SIG-M5 treated with dmso at 0.1 percent for 504 hours (cell line): ENCODE data around the gene LRRC37B.
"Not testable (repeated sequence)": the region's sequence is repeated elsewhere in the genome, so short reads cannot be mapped to it uniquely, and the experiment has no call there.

Source experiments
- DNase-seq: peaks from one replicate; lab custom pipeline; 2025; ENCODE audit not compliant: unreplicated experiment; lab: John Stamatoyannopoulos, UW

Gene LRRC37B

DNA sequence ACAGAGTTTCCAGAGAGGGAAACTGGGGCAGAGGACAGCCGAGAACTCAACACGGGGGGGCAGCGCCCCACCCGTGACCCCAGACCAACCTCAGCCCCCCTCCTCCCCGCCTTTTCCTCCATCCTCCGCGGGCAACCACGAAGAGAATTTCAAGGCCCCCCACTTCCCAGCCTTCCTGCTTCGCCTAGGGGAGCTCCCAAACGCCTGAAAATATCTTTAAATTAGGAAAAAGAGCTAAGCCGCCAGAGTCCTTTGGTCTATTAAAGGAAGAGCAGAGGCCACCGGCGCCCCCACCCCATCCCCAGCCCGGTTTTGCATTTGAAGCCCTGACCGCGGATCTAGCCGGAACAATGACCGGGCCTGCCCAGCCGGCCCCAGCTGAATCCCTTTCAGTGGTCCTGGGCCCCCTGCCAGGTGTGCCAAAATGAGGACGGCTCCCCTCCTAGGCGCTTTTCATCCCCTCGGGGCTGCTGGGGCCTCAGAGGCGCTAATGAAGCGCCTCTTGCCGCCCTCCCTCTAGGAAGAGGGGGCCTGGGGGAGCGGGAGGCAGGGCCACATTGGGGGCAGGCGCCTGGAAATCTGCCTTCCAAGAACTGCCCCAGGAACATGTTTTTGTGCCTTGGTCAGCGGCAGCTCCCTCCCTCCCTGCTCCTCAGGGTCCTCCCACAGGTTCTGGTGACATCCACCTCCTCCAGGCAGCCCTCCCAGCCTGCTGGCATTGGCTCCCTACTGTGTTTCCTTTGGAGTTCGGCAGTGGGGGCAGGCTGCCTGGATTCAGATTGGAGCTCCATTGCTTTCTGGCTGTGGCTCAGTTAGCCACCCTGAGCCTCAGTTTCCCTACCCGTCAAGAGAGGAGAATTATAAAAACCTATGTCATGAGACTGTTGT is 78.0 kb downstream of the LRRC37B start:
- not testable (repeated sequence) for DNase-seq

DNA sequence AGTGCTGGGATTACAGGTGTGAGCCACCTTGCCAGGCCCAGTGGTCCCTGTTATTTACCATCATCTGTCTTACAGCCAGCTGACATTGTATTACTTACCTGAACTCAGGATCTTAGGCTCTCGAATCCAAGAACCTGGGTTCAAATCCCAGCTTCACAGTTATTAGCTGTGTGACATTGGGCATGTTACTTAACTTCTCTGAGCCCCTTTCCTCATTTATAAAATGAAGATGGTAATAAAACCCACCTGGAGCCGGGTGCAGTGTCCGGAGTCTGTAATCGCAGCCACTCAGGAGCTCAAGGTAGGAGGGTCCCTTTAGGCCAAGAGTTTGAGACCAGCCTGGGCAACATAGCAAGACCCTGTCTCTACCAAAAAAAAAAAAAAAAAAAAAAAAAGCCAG is 79.7 kb downstream of the LRRC37B start:
- not testable (repeated sequence) for DNase-seq

DNA sequence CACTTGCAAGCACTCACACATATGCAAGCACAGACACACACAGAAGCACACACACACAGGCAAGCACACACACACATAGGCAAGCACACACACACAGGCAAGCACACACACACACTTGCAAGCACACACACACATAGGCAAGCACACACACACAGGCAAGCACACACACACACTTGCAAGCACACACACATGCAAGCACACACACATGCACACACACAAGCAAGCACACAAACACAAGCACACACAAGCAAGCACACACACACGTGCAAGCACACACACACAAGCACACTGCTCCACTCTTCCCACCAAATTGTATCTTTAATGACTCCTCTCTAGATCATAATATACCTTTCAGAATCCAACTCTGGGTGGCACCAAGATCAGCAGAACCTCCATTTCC is 84.9 kb downstream of the LRRC37B start:
- not testable (repeated sequence) for DNase-seq

DNA sequence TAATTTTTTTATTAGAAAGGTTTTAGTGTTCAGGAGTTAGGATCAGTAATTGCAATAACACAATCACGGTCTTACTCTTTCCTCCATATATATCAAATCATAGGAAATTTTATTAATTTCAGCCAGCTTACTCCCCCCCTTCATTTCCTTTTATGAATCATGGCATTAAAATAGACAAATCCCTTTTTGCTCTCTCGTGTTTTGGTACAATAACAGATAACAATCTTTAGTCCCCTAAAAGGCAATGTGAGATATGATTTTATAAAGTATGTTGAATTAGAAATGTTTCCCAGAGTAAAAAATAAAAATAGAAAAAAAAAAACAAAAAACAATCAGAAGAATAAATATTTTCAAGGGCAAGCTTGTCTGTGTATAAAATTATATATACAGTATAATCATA is 92.5 kb downstream of the LRRC37B start:
- DNase-seq: no peak

DNA sequence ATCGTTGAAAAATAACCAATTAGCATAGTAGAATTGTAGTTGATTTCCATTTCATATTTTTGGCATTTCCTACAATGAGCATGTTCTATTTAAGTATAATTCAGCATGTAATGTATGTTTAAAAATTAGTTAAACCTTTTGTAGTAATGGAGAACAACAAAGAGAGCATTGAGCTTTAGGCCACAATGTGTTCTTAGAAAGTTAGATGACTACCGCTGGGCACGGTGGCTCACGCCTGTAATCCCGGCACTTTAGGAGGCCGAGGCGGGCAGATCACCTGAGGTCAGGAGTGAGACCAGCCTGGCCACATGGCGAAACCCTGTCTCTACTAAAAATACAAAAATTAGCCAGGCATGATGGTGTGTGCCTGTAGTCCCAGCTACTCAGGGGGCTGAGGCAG is 93.1 kb downstream of the LRRC37B start:
- not testable (repeated sequence) for DNase-seq

DNA sequence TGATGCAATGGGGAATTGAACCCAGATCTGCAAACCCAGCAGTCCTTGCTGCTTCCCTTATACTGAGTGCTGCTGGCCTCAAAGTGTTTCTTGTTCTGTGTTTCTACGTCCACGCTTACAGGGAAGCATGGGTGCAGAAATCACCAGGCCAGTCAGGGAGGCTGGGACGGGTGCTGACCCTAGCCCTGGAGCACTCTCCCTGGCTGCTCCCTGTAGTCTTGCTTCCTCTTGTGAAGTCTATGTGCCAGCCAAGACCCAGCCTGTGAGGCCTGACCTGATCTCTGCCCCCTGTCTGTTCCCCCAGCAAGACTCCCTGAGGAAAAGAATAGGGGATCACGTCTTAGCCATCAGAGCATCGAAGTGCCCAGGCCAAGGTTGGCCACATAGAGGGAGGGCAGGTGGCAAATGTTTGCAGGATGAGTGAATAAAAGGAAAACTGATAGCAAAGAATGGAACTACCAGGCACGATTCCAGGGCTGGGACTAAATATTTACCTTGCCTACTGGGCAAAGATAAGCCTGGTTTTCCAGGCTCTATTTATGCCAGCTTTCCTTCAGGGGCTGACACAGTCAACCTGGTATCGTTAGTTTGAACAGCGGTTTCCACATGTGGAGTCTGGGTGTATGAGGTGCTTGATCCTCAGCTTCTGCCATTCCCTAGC is 93.9 kb downstream of the LRRC37B start:
- DNase-seq: no peak

DNA sequence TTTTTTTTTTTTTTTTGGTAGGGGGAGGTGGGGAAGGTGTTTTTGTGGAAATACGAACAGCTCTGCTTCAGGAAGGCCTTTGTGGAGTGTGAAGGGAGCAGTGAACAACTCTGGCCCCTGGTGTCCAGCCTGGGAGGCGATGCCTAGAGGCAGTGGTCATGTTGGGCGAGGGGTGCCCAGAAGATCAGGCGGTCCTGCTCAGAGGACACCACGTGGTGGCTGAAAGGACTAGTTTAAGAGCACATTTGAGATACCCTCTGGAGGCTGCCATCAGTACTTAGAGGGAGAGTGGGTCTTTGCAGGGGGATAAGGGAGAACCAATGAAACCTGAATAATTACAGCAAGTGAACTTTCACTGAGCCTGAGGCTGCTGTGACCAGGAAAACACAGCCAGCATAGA is 95.0 kb downstream of the LRRC37B start:
- DNase-seq: no peak

DNA sequence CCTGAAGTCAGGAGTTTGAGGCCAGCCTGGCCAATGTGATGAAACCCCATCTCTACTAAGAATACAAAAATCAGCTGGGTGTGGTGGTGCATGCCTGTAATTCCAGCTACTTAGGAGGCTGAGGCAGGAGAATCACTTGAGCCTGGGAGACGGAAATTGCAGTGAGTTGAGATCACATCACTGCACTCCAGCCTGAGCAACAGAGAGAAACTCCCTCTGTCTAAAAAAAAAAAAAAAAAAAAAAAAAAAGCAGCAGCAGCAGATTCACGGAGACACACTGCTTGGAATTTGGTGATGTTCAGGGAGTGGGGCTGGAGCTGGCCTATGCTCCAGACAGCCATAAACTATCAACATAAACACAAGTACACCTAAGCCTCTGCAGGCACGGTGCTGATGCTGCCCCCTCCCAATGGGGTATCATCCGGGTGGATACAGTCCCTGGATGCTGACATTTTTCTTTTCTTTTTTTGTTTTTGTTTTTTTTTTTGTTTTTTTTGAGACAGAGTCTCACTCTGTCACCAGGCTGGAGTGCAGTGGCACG is 95.5 kb downstream of the LRRC37B start:
- DNase-seq: no peak
